Liver (tissue), 9 donors: Measurements from ENCODE around the gene NAPEPLD. TPM values are rescaled to one million over a fixed set of nuclear protein-coding genes. Genes with fewer than 3 reads are reported as not detected.

Source experiments
- DNase-seq: peaks from one replicate; pipeline ENCODE4 v3.0.0-alpha.2; 2017; ENCODE audit warnings: low spot score
- H3K27ac ChIP-seq, 2 donors: one replicate each; pipeline ENCODE4 v1.7.0; 2013; ENCODE audit warnings: inconsistent platforms in 2 of 2, low read length in 2 of 2, control low read depth in 1 of 2, low read depth in 1 of 2, mild to moderate bottlenecking in 1 of 2
- H3K27me3 ChIP-seq, 4 donors: one replicate each; pipeline versions ENCODE4 v1.6.1 to v1.7.0; 2013; ENCODE audit warnings: low read length in 3 of 4, inconsistent platforms in 1 of 4, mild to moderate bottlenecking in 1 of 4, moderate library complexity in 1 of 4; ENCODE audit not compliant: control insufficient read depth in 4 of 4, insufficient read depth in 4 of 4
- H3K36me3 ChIP-seq, 4 donors: one replicate each; pipeline versions ENCODE4 v1.6.1 to v1.7.0; 2013; ENCODE audit warnings: low read length in 3 of 4, mild to moderate bottlenecking in 3 of 4, low read depth in 1 of 4, moderate library complexity in 1 of 4; ENCODE audit not compliant: control insufficient read depth in 4 of 4, insufficient read depth in 3 of 4
- H3K4me1 ChIP-seq, 4 donors: one replicate each; pipeline versions ENCODE4 v1.6.1 to v1.7.0; 2013; ENCODE audit warnings: low read length in 3 of 4, mild to moderate bottlenecking in 3 of 4, moderate library complexity in 1 of 4; ENCODE audit not compliant: control insufficient read depth in 4 of 4, insufficient read depth in 4 of 4
- H3K4me3 ChIP-seq, 3 donors: one replicate each; pipeline versions ENCODE4 v1.6.1 to v1.7.0; 2013; ENCODE audit warnings: low read length in 3 of 3, control low read depth in 1 of 3, low read depth in 1 of 3, mild to moderate bottlenecking in 1 of 3
- H3K9ac ChIP-seq, 2 donors: one replicate each; pipeline ENCODE4 v1.7.0; 2013; ENCODE audit warnings: low read length in 2 of 2, mild to moderate bottlenecking in 2 of 2, moderate library complexity in 2 of 2, control low read depth in 1 of 2, low read depth in 1 of 2
- H3K9me3 ChIP-seq, 4 donors: one replicate each; pipeline versions ENCODE4 v1.6.1 to v1.7.0; 2013; ENCODE audit warnings: low read length in 3 of 4; ENCODE audit not compliant: control insufficient read depth in 4 of 4
- FOXA2 ChIP-seq: IDR thresholded peaks from 2 replicates; pipeline ENCODE4 v1.6.1; 2016; ENCODE audit warnings: antibody characterized with exemption
- HNF4A ChIP-seq, 2 donors: conservative IDR thresholded peaks; 2 replicates each; pipeline ENCODE4 v1.6.1; 2016; ENCODE audit warnings: antibody characterized with exemption in 2 of 2, mild to moderate bottlenecking in 2 of 2
- JUND ChIP-seq, 2 donors: IDR thresholded peaks; 2 replicates each; pipeline ENCODE4 v1.6.1; 2016; ENCODE audit warnings: antibody characterized with exemption in 2 of 2
- NR2F2 ChIP-seq: IDR thresholded peaks from 2 replicates; pipeline ENCODE4 v1.6.1; 2016; ENCODE audit warnings: antibody characterized with exemption
- TAF1 ChIP-seq: conservative IDR thresholded peaks from 2 replicates; pipeline ENCODE4 v1.6.1; 2016; ENCODE audit warnings: antibody characterized with exemption, mild to moderate bottlenecking
- YY1 ChIP-seq: IDR thresholded peaks from 2 replicates; pipeline ENCODE4 v1.6.1; 2016; ENCODE audit warnings: antibody characterized with exemption, mild to moderate bottlenecking
- WGBS: extraction: QIAGEN DNeasy Blood & Tissue Kit; methylation state at CpG from one replicate; pipeline ENCODE4 v1.1.7; 2013; 5-methylcytosine and 5-hydroxymethylcytosine counted together
- polyA plus RNA-seq, 2 donors: library from polyadenylated mRNA; stranded (reverse) in 1 of 2; unstranded in 1 of 2; fragments of 200-250 nt in 1 of 2; fragments of >200 nt in 1 of 2; fragmentation: Nextera tagmentation in 1 of 2; extraction: Ambion mirVana in 1 of 2; gene quantifications; one replicate each; pipeline versions ENCODE4 v1.2.1 to v1.2.3, GENCODE V29; 2013 to 2015
- total RNA-seq, 2 donors: library from RNA; depleted of rRNA; stranded (reverse); fragments of >200 nt; gene quantifications; one replicate each; pipeline ENCODE4 v1.2.3, GENCODE V29; 2014
- TF ChIP-seq, protein P1 (sequence below): IDR thresholded peaks from 2 replicates; pipeline ENCODE4 v1.6.1; 2016; ENCODE audit warnings: antibody characterized with exemption
- TF ChIP-seq, protein P2 (sequence below): IDR thresholded peaks from 2 replicates; pipeline ENCODE4 v1.6.1; 2016; ENCODE audit warnings: antibody characterized with exemption, mild to moderate bottlenecking
- TF ChIP-seq, protein P3 (sequence below): IDR thresholded peaks from 2 replicates; pipeline ENCODE4 v1.6.1; 2016; ENCODE audit warnings: antibody characterized with exemption
- donor health status: healthy.
- donor health status: healthy.
- donor health status: healthy.
- donor health status: healthy.
- donor health status: healthy.

The NAPEPLD gene
- total and polyA plus RNA-seq, 4 donors = 4.4 to 31.9 (median 18.2) TPM

DNA sequence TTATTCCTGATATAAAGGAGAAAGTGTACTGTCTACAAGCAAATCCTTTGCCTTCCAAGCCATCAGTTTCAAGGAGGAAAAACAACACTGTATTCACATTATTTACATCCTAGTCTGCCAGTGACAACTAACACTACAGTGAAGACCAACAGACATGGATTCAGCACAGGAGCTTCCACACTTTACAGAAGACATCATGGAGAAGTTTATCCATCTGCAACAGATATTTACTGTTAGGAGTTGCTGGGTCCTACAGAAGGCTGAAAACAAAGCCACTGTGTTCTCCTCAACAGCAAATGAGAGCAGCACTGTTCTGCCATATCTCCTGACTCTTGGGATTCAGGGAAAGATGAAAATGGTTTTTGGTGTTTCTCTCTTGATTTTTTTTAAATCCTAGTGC lies 31.9 kb downstream of the NAPEPLD start:
- no peak overlapping the region for H3K27ac ChIP-seq
- no peaks in the 10 kb centered on the region for H3K9me3 ChIP-seq
- H3K4me1 ChIP-seq = no peaks in the 10 kb centered on the region
- H3K36me3 ChIP-seq = peaks cover 0 to 25% (median 19%) of the 10 kb centered on the region in 4 donors
- no peak for DNase-seq
- no peaks in the 10 kb centered on the region for H3K27me3 ChIP-seq
- no peak overlapping the region for H3K4me3 ChIP-seq
- no peak for TF ChIP-seq FOXA2
- TF ChIP-seq JUND (IDR thresholded peaks at IDR 0.05) = no peak
- no peak for TF ChIP-seq TAF1
- TF ChIP-seq, protein P1, sequence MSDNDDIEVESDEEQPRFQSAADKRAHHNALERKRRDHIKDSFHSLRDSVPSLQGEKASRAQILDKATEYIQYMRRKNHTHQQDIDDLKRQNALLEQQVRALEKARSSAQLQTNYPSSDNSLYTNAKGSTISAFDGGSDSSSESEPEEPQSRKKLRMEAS = no peak
- no peak for TF ChIP-seq YY1
- TF ChIP-seq, protein P2, sequence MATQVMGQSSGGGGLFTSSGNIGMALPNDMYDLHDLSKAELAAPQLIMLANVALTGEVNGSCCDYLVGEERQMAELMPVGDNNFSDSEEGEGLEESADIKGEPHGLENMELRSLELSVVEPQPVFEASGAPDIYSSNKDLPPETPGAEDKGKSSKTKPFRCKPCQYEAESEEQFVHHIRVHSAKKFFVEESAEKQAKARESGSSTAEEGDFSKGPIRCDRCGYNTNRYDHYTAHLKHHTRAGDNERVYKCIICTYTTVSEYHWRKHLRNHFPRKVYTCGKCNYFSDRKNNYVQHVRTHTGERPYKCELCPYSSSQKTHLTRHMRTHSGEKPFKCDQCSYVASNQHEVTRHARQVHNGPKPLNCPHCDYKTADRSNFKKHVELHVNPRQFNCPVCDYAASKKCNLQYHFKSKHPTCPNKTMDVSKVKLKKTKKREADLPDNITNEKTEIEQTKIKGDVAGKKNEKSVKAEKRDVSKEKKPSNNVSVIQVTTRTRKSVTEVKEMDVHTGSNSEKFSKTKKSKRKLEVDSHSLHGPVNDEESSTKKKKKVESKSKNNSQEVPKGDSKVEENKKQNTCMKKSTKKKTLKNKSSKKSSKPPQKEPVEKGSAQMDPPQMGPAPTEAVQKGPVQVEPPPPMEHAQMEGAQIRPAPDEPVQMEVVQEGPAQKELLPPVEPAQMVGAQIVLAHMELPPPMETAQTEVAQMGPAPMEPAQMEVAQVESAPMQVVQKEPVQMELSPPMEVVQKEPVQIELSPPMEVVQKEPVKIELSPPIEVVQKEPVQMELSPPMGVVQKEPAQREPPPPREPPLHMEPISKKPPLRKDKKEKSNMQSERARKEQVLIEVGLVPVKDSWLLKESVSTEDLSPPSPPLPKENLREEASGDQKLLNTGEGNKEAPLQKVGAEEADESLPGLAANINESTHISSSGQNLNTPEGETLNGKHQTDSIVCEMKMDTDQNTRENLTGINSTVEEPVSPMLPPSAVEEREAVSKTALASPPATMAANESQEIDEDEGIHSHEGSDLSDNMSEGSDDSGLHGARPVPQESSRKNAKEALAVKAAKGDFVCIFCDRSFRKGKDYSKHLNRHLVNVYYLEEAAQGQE = no peak
- no peak overlapping the region for H3K9ac ChIP-seq

DNA sequence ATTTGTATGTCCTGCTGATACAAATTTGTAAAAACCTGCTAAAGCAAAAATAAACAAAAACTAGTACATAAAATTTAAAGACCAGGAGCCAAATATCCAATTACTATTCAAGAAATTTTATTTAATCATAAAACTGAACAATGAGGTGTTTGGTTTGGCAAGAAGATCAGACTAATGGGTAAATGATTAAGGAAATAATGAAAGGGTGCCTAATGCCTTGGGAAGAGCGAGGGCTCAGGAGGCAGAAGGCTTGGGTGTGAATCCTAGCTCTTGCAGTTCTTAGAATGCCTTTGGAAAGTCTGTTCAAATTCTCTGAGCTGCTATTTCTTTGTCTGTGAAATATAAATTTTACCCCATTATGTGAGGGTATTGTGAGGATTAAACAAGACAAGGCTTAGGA lies 32.4 kb downstream of the NAPEPLD start:
- no peak overlapping the region for H3K27ac ChIP-seq
- no peak overlapping the region for H3K9ac ChIP-seq
- no peaks in the 10 kb centered on the region for H3K27me3 ChIP-seq
- no peak for DNase-seq
- H3K36me3 ChIP-seq = peaks cover 0 to 21% (median 17%) of the 10 kb centered on the region in 4 donors
- H3K9me3 ChIP-seq = no peaks in the 10 kb centered on the region
- no peaks in the 10 kb centered on the region for H3K4me1 ChIP-seq
- no peak overlapping the region for H3K4me3 ChIP-seq
- 97% methylated on average over 1 of the region's 1 CpG for WGBS
- TF ChIP-seq NR2F2 (no peak), TAF1 (no peak), HNF4A (conservative IDR thresholded peaks at IDR 0.05) (no peak), YY1 (no peak)
- TF ChIP-seq, protein P3, sequence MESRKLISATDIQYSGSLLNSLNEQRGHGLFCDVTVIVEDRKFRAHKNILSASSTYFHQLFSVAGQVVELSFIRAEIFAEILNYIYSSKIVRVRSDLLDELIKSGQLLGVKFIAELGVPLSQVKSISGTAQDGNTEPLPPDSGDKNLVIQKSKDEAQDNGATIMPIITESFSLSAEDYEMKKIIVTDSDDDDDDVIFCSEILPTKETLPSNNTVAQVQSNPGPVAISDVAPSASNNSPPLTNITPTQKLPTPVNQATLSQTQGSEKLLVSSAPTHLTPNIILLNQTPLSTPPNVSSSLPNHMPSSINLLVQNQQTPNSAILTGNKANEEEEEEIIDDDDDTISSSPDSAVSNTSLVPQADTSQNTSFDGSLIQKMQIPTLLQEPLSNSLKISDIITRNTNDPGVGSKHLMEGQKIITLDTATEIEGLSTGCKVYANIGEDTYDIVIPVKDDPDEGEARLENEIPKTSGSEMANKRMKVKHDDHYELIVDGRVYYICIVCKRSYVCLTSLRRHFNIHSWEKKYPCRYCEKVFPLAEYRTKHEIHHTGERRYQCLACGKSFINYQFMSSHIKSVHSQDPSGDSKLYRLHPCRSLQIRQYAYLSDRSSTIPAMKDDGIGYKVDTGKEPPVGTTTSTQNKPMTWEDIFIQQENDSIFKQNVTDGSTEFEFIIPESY = no peak
- TF ChIP-seq, protein P2 = no peak
